Ishikawa (cell line): Measurements from ENCODE around the gene SLC35A2.

ENCODE experiments used
- CREB1 ChIP-seq: IDR thresholded peaks from 2 replicates; pipeline ENCODE4 v1.6.1; 2012; ENCODE audit warnings: low read depth
- EP300 ChIP-seq: IDR thresholded peaks from 2 replicates; pipeline ENCODE4 v1.6.1; 2012; ENCODE audit warnings: borderline replicate concordance
- FOXM1 ChIP-seq: IDR thresholded peaks from 2 replicates; pipeline ENCODE4 v1.6.1; 2012; ENCODE audit warnings: low read depth, borderline replicate concordance
- MAX ChIP-seq: IDR thresholded peaks from 2 replicates; pipeline ENCODE4 v1.6.1; 2012
- NFIC ChIP-seq: IDR thresholded peaks from 2 replicates; pipeline ENCODE4 v1.6.1; 2012
- RAD21 ChIP-seq: IDR thresholded peaks from 2 replicates; pipeline ENCODE4 v1.6.1; 2012; ENCODE audit warnings: low read depth
- REST ChIP-seq: IDR thresholded peaks from 2 replicates; pipeline ENCODE4 v1.6.1; 2012; ENCODE audit warnings: low read depth, mild to moderate bottlenecking
- TAF1 ChIP-seq: IDR thresholded peaks from 2 replicates; pipeline ENCODE4 v1.6.1; 2012; ENCODE audit warnings: low read depth, mild to moderate bottlenecking
- TCF12 ChIP-seq: IDR thresholded peaks from 2 replicates; pipeline ENCODE4 v1.6.1; 2012; ENCODE audit warnings: low read depth
- TEAD4 ChIP-seq: IDR thresholded peaks from 2 replicates; pipeline ENCODE4 v1.6.1; 2012
- USF1 ChIP-seq: IDR thresholded peaks from 2 replicates; pipeline ENCODE4 v1.6.1; 2012
- YY1 ChIP-seq: IDR thresholded peaks from 2 replicates; pipeline ENCODE4 v1.6.1; 2012; ENCODE audit warnings: low read depth

- TF ChIP-seq MAX, result no peak
- no peak for TF ChIP-seq EP300
- no peak for TF ChIP-seq USF1
- no peak for TF ChIP-seq REST
- TF ChIP-seq YY1, result no peak
- no peak for TF ChIP-seq NFIC
- TF ChIP-seq CREB1, result no peak
- TF ChIP-seq FOXM1, result no peak
- no peak for TF ChIP-seq TAF1
- TF ChIP-seq TCF12, result no peak
- TF ChIP-seq RAD21, result no peak
- no peak for TF ChIP-seq TEAD4
These were observed 9.3 kb upstream of the SLC35A2 start for GRCh38 chrX:48920718-48921104.
